ENCODE results near the gene FASTK. TPM values are rescaled to one million over a fixed set of nuclear protein-coding genes. Genes with fewer than 3 reads are reported as not detected.

The FASTK gene
- total and polyA plus RNA-seq, 2 donors (not counting 3 experiments of a cell fraction or from before 2014, with no cell fraction given), result 73.3 to 113 TPM

- intact Hi-C loops (cut with micrococcal nuclease) (no loop called here), dilution Hi-C loops (cut with MboI; ENCODE audit: extremely low pct_ligation_motif_present, low sequenced_read_pairs) (no loop called here)
- peaks cover 46% of the 10 kb centered on the region for H3K79me2 ChIP-seq (ENCODE audit: control insufficient read depth, insufficient read depth, low read length)
- peak; percentile 80 for DNase-seq (ENCODE audit: low read depth, low spot score)
- peak within 1 kb of the TSS; percentile 78 for H3K9ac ChIP-seq (replicated peaks; ENCODE audit: extremely low read depth, insufficient read depth, low read length)
- no peaks in the 10 kb centered on the region for H4K20me1 ChIP-seq (replicated peaks; ENCODE audit: control insufficient read depth, extremely low read depth, insufficient read depth, low read length)
- H3K4me3 ChIP-seq (replicated peaks in 1 of 3; ENCODE audit: insufficient read depth in 1 of 3, low read depth in 1 of 3, low read length in 3 of 3), result peak within 1 kb of the TSS; percentile 81 to 96 (median 82)
- H3K27me3 ChIP-seq (ENCODE audit: control insufficient read depth in 2 of 2, insufficient read depth in 2 of 2, low read length in 2 of 2), result no peaks in the 10 kb centered on the region
- peak; percentile 86 for FAIRE-seq
- peak within 1 kb of the TSS; percentile 94 for H3K4me2 ChIP-seq (ENCODE audit: insufficient read depth, low read length)
- POLR2A ChIA-PET, result interaction anchor here (1.0 kb wide), 1 partner anchor 23 kb away, joined by 4 read pairs; no protein-coding TSS in a partner anchor
- H3K36me3 ChIP-seq (ENCODE audit: control insufficient read depth in 2 of 2, extremely low read depth in 1 of 2, insufficient read depth in 2 of 2, low read length in 2 of 2), result no peaks in the 10 kb centered on the region
- CTCF ChIA-PET, result interaction anchor here (1.0 to 2.5 kb wide), 9 partner anchors 10 to 100 kb away, joined by 3 to 16 read pairs (median 4); partner anchors contain the start of gene ABCB8
- TF ChIP-seq MYC (IDR thresholded peaks at IDR 0.05; ENCODE audit: low read depth, low read length) (peak; percentile 20), JUN (IDR thresholded peaks at IDR 0.05; ENCODE audit: borderline replicate concordance, insufficient read depth, insufficient read length, low read depth) (no peak), EZH2 (IDR thresholded peaks at IDR 0.05; ENCODE audit: borderline replicate concordance, low read depth, low read length, severe bottlenecking) (no peak), FOS (IDR thresholded peaks at IDR 0.05; ENCODE audit: borderline replicate concordance, insufficient read depth, low read length) (no peak), GATA2 (IDR thresholded peaks at IDR 0.05; ENCODE audit: insufficient read depth, insufficient read length, low read depth, low read length) (no peak), POLR2A (IDR thresholded peaks at IDR 0.05; ENCODE audit: low read depth, low read length) (peak; percentile 89), CTCF (IDR thresholded peaks at IDR 0.05; ENCODE audit: extremely low read depth in 1 of 2, insufficient read depth in 1 of 2, low read depth in 1 of 2, low read length in 2 of 2) (peak in 1 of 2 donors; percentile 1), MAX (IDR thresholded peaks at IDR 0.05; ENCODE audit: insufficient read depth, insufficient read length) (no peak), POLR2AphosphoS5 (IDR thresholded peaks at IDR 0.05; ENCODE audit: insufficient read depth, low read depth, low read length) (peak; percentile 91)
- peak within 1 kb of the TSS; percentile 45 for H2AFZ ChIP-seq (ENCODE audit: low read depth, low read length)
- H3K4me1 ChIP-seq (ENCODE audit: control insufficient read depth, extremely low read depth, insufficient read depth, low read length), result peaks cover 59% of the 10 kb centered on the region
- H3K9me3 ChIP-seq (replicated peaks; ENCODE audit: control insufficient read depth, insufficient read depth, low read length), result no peaks in the 10 kb centered on the region
- H3K9me1 ChIP-seq (replicated peaks; ENCODE audit: control insufficient read depth, extremely low read depth, insufficient read depth, low read length), result no peaks in the 10 kb centered on the region
- H3K27ac ChIP-seq (ENCODE audit: insufficient read depth, low read depth, low read length), result peak within 1 kb of the TSS; percentile 98
- BruUV-seq (replicated peaks), result no TSS peak
These were observed 5.3 kb upstream of the FASTK start, which contains the start of gene AGAP3 for GRCh38 chr7:151085691-151086620. TSS of gene AGAP3 (plus strand) at chr7:151086475. CDS start at chr7:151086742, 267 bp downstream.
